ENCODE results near the gene TPP2.

The TPP2 gene

DNA sequence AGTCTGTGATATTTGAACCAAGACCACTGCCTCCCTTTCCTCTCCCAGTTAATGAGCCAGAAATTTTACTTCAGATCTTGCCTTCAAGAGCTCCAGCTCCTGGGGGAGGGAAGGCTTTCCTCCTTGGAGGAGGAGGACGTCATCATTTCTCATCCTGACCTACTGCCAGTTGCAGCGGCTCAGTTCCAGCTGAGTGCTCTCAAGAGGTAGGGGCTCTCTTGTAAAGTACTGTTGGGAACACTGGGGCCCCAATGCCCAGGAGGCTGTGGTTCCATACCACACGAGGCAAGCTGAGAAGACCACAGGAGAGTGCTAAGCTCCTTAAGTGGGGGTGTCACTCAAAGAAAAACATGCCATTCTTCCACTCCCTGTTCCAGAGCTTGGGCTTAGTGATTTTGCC lies 61.9 kb downstream of the TPP2 start:
- no peak for DNase-seq

DNA sequence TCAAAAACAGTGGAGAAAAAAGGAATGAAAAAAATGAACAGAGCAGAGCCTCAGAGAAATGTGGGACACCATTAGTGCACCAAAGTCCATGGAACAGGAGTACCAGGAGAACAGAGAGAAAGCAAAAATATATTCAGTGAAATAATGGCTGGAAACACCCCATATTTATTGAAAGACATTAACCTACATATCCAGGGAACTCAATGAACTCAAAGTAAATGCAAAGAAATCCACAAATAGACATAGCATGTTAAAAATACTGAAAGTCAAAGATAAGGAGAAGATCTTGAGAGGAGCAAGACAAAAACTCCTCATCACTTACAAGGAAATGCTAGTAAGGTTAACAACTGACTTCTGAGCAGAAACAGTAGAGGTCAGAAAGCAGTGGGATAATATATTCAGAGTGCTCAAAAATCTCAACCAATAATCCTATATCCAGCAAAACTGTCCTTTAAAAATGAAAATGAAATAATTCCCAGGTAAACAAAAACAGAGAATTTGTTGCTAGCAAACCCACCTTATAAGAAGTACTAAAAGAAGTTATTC lies 62.5 kb downstream of the TPP2 start:
- no peak for DNase-seq

DNA sequence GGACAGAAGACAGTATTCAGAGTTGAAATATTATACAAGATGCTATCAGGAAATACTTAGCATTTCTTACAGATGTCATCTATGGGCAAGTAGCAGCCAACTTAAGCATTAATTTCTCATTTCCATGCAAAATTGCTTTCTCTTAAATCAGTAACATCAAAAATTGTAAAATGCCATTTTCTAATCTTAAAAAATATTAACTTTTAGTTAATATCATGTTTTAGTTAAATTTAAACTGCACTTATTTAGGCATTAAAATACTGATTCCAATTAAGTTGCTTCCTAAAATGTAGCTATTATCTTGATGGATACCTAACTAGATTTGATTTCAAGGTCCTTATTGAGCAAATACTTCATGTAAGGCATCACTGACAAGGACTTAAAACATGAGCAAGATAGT lies 70.2 kb downstream of the TPP2 start:
- no peak for DNase-seq

DNA sequence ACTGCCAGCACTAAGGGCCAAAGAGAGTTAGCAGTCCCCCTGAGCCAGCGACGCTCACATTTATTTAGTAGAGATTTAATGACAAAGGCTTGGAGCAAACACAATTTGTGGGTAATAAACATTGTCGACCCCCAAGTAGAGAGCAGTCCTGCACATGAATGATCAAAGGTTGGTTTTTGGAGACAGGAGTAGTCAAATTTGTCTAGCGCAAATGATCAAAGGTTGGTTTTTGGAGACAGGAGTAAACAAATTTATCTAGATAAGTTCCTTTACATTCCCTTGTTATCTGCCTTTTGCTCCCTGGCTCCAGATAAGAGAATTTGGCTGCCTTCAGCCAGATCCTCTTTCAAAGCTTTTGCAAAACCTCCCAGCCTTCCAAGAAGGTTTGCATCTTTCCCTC lies 71.1 kb downstream of the TPP2 start:
- no peak for DNase-seq

DNA sequence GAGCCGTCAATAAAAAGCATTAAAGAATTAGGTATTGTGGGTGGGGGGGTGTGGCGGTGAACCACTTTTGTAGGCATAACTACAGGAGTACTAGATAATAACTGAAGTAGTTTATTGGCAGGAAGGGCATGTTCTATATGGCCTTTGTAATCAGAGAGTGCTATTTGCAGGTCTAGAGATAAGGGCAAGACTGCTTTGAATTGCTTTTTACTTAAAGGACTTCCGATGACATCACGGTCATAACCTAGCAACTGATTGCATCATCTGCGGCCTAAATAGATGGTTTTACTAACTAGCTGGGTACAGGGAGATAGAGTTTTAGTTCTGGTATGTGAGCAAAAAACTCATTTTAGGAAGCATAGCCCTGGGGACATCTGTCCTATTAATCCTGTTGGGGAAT lies 73.3 kb downstream of the TPP2 start:
- DNase-seq, result no peak

DNA sequence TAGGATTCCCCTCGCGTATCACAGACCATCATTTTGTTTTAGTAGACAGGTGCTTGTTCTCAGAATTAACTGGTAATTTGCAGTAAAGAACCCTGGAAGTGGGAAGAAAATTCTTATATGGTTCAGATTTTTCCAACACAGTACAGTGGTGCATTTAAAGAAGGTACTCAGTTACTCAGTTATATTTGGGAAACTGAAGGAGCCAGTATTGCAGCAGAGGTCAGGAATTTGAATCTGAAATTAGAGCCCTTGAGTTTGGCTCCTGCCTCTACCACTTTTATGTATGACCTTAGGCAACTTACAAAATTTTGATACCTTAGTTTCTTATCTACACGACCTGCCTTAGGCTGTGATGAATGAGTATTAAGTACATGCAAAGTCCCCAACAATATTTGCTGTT lies 78.3 kb downstream of the TPP2 start:
- no peak for DNase-seq

DNA sequence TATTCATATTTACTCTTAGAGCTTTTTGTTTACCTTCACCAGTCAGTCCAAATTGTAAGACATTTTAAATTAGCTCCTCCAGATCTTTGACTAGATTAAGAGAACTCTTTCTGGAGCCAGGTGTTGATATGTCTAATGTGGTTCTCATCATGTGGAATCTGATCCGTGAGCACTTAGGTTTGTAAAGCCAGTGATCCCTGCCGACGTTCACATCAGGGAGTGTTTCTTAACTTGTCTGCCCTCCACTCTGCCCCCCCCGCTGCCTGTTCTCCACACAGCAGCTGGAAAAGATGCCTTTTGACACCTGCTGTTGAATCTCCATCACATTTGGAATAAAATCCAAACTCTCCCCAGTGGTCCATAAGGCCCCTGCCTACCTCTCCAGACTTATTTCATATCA lies 80.3 kb downstream of the TPP2 start:
- no peak for DNase-seq

DNA sequence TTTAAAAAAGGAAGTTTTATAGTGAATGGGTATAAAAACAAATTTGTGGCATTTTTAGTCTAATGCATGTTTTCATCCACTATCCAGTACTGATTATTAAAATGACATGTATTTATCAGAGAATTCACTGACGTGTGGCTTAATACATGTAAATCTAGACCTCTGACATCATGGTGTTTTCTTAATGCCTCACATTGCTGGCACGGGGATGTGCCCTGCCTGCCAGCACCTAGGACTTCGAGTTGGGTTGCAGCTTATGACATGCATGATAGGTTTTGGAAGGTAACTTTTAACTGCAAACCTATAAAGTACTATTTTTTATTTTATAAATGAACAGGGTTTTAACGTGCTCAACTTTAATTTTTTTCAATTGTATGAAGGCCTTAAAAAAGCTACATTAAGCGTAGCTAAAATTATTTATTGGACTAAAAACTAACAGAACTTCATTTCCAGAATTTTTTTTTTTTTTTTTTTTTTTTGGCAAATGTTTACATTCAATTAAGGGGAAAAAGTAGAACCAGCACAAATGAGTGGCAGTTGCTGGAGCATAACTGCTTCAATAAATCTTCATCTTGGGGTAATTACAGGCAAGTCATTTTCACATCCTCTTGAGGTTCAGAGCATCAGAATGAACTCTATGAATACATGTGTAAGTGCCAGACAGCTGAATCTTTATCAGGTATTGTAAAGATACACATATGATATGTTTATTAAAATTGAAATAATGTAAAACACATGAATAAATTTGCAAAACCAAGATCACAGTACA lies 81.7 kb downstream of the TPP2 start:
- no peak for DNase-seq

DNA sequence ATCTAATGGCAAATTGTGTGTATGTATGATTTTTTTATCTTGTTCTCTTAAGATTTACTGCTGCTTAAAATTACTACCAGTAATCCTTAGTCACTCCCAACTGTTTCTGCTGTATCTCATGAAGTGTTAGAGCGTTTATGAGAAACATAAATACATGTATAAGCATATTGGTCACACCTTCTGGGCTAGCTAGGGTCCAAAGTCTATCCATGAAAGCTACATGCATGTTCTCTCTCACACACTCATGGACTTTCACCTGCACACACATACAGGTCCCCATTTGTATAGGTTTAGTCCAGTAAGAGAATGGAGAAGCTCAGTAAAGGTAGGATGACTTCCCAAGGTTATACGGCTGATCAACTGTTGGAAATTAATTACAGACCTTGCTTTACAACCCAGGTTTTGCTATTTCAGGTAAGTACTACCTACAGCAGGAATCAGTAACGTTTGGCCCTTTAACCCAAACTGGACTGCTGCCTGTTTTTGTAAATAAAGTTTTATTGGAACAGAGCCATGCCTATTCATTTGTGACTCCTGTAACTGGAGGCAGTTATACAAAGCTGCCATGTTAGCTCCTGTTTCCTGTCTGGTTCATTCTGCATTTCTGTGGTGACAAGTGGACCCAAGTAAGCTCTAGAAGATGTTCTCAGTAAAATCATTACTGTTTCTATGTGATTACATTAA lies 82.8 kb downstream of the TPP2 start:
- no peak for DNase-seq

DNA sequence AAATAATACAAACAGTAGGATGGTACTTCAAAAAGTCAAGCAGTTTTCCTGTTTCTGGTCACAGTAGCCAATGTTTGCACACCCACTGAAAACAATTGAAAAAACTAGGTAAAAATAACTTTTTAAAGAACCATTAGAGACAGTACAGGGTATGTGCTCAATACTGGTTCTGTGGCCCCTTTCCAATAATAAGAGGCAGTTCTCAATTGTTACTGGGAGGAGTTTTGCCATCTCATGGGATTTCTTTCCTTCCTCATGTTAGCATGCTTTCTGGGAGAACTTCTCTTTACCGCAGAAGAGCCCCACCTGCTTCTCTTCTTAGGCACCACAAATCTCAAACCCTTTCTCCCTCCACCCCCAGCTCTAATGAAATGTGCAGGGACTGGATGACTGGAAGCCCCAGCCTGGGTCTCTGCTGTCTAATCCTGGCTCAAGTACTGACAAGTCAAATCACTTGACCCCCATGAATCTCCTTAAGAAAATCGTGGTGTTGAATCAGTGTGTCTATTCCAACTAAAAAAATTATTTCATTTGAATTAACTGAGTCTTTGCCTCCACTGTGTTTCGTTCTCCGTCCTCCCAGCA lies 83.4 kb downstream of the TPP2 start:
- DNase-seq, result no peak

DNA sequence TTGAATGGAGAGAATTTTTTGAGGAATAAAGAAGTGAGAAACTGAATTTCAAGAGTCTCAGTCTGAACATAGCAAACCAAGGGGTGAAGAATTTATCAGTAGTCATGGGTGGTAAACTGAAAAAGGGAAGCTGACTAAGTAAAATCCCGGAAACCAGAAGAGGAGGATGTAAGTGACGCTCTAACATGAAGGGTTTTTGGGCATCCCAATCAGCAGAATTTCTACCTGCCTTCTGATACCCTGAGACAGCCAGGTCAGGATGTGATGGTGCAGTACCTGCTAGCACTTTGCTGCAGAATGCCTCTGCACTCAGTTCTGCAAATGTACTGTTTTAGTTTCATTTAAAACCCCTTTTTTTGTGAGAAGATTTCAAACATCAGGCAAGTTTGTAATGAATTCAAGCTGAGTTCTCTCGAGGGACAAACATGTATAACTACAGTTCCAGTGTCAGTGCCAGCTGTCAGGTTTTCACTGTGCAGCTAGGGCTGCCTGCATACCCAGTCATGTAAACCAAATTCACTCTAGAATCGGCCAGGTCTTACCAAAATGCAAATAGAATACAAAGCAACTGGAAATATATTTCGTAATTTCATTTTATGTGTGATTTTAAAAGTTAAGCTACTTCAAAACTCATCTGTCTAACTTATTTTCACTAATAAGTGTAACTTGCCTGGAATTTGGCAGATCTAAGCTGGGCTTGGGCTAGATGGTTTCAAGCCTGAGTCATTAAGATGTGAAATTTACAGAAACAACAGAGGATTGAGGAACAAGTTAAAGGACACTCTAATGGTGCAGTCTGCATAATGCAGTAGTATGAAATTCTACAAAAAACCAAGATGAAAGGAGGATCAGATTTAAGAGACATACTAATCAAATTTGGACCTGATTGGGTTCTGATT lies 84.3 kb downstream of the TPP2 start:
- DNase-seq, result no peak

DNA sequence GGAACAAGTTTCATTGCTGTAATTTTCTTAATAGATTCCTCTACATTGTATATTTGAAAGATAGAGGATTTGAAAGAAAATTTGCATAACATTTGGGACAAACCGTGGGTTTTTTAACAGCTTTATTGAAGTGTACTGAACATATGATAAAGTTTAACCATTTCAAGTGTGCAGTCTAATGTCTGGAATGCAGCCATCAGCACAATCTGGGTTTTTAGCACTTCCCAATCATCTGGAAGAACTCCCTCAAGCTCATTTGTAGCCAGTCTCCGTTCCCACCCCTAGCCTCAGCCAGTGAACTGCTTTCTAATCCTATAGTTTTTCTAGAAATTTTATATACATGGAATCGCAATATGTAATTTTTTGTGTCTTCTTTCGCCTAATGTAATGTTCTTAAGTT lies 85.4 kb downstream of the TPP2 start:
- DNase-seq, result no peak

DNA sequence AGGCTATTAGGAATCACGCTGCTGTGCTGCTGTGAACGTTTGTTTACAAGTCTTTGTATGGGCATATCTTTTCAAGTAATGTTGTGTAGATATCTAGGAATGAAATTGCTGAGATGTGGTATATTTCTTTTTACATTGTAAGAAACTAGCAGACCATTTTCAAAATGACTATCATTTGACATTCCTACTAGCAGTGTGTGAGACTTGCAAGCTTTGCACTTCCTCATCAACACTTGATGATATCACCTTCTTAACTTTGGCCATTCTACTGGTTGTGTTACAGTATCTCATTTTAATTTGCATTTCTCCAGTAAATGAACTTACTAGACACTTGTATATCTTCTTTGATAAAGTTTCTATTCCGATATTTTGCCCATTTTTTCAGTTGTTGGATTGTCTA lies 85.9 kb downstream of the TPP2 start:
- no peak for DNase-seq

DNA sequence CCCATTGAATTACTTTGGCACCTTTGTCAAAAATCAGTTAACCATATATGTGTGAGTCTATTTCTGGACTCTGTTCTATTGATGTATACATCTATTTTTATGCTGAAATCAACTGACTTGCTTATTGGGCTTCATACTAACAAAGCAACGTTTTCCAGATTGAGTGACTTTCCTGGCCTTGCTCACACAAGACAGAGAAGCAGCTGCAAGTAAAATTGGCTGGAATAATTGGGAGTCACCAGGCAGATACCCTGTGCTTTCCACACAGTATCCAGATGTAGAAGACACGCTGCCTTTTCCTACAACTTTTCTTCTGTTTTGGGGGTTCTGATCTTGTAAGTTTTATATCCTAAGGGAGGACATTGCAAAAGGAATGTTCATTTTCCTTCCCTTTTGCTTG lies 86.9 kb downstream of the TPP2 start:
- no peak for DNase-seq

DNA sequence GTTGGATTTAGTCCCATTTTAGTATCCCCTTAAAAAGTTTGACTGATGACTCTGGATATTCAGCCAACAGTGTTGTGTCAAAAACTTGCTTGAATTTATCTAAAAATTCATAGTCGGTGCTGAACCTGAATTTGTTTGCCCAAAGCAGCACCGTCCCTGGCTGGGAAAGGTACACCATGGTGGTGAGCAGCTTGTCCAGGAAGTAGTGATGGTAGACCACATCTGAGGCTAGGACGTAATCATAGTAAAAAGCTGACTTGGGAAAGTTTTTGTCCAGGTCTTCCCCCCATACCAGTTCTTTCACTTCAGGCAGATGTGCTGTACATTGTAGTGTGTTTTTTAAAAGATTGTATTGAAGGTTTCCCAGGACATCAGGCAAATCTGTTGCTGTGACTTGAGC lies 89.2 kb downstream of the TPP2 start:
- no peak for DNase-seq

DNA sequence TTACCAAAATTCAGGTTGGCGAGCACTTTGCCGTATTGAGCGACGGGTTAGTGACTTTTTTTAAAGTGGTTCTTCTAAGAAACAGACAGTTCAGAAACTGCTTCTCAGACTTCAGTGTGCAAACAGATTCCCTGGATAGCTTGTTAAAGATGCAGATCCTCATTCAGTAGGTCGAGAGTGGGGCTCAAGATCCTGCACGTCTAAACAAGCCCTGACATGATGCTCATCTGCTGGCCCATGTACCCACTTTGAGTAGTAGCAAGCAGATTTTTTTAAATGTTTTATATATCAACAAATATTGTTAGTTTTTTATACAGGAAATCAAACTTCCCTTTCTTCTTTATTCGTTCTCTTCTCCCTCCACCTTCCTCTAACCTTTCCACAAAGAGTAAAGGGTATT lies 90.7 kb downstream of the TPP2 start:
- DNase-seq, result no peak

DNA sequence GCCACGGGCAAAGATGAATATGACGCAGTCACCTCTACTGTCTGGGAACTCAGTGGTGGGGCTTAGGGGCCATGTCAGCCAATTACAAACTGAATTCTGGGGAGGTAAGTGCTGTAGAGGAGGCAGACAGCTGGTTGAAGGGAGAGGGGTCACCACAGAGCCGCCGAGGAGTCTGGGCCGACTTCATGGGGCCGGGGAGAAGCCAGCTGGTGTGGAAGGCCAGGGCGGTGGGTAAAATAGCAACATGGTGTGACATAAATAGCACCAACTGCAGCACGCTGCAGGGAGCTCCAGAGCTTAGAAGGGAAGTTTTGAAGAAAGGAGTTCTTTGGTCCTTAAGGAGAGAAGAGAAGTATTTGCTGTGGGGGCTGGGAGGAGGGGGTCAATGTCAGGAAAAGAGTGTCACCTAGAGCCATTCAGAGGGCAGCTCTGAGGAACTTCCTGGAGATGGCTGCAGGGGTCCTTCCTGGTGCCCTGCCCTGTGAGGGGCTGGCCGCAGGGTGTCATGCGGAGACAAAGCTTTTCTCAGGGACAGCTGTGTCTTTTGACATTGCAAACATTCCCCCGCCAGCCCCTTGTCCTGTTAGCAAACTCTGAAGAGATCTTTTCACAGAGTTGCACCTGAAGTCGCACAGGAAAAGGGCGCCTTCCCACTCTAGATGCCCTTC lies 91.7 kb downstream of the TPP2 start:
- DNase-seq, result no peak

DNA sequence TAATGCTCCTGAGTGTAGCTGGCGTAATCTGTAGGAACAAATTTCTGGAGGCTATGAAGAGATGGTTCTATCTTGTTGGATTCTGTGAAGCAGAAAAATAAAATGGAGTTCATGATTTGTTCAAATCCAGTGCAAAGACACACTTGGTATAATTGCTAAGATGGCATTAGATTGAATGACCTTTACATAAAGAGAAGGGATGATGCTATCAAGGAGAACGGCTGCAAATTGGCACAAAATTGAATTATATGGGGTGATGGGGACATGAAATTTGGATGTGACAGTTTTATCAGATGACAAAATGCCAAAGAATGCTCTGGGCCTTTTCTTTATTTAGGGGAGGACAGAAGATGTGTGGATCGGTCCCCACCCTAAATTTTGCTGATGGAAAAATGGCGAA lies 94.1 kb downstream of the TPP2 start:
- no peak for DNase-seq

DNA sequence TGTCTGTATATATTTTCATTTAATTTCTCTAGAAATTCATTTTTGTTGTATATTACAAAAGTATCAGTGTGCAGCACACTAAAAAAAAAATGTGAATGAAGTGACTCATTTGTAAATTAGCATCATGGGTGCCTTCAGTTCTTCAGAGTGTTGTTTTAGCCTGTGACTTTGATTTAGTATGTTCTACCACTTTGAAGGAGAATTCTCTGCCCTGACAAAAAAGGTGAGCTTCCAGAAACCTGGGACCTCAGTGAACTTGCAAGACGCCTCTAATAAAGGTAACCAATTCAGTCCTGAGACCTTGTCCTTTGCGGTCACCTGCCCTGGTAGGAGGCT lies 95.7 kb downstream of the TPP2 start:
- no peak for DNase-seq

DNA sequence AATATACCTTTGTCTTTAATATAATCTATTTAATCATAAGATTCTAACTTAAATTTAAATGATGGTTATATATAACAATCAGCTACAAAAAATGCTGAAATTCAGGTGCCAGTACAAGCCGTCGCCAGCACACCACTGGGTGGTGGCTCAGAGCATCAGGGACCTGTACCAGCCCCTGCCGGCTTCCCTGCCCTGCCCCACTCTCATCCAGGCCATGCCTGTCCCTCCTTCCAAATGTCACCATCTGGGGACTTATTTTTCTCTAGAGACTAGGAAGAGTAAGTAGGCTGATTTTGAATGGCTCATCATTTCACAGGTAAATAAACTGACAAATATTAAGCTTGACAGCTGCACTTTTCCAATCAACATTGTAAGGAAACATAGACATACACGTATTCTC lies 96.5 kb downstream of the TPP2 start:
- DNase-seq, result no peak

DNA sequence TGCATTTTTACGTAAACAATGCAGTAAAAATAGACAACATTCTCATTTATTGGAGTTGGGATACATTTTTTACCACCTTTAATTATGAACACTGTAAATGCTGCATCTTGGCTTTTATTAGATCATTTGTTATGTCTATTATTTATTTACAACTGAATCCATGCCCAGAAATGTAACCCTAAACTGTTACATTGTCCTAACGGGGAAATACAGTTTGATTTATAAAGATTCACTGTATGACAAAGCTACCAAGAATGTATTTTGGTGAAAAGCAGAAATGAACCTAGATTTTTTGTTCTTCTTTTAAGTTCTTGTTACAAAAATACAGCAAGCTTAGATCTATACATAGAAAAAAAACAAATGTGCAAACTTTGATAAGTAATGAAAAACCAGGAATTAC lies 97.0 kb downstream of the TPP2 start:
- DNase-seq, result no peak

DNA sequence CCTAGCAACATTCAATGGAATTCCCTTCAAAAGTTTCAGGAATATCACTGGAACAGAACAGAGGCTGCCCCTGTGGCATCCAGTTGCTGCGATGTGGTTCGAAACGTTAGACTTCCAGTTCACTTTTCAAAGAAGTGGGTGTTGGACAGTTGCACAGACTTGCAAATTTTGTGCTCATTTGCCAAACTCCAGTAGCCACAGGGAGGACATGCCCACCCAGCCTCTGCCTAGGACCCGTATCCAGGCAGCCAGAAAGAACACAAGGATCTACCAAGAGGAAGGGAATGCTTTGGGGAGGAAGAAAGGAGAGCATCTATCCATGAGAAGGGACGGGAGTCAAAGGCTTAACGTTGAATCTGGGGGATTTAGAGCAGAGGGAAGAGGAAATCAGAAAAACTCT lies 98.2 kb downstream of the TPP2 start, which contains the start of gene METTL21C:
TSS of gene METTL21C (minus strand) at position 108 of the 400 bp plus-strand sequence. CDS start 546 bp downstream, outside the sequence.
- DNase-seq, result no peak

DNA sequence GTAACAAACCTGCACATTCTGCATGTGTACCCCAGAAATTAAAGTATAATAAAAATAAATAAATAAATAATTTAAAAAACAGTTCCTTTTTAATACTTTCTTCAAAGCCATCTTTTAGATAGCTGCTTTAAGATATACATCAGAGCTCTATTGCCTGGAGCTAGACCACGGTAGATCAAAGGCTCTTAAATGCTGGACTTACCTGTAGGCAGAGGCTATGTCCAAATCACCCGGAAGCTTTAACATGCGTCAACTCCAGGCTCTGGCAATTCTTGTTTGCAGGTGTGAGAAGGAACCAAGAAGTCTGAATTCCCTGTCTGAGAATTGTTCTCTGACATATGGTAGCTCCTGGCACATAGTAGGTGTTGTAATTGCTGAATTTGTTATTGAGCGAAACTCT lies 99.7 kb downstream of the TPP2 start:
- no peak for DNase-seq
